Subcutaneous abdominal adipose tissue (tissue), 5 donors: ENCODE results near the gene ABCC3.
A peak's percentile ranks its signal among the peaks of the same experiment; 100 is the strongest.
"Not testable (repeated sequence)": the region's sequence is repeated elsewhere in the genome, so short reads cannot be mapped to it uniquely, and the experiment has no call there.

ENCODE experiments used
- H3K27ac ChIP-seq: one replicate; pipeline ENCODE4 v1.7.0; 2013; ENCODE audit warnings: low read depth, mild to moderate bottlenecking, inconsistent platforms, low read length, moderate library complexity
- H3K27me3 ChIP-seq, 5 donors: one replicate each; pipeline ENCODE4 v1.7.0; 2013; ENCODE audit warnings: low read length in 5 of 5, inconsistent platforms in 1 of 5; ENCODE audit not compliant: control insufficient read depth in 5 of 5, insufficient read depth in 4 of 5
- H3K36me3 ChIP-seq, 5 donors: one replicate each; pipeline ENCODE4 v1.7.0; 2013; ENCODE audit warnings: low read length in 5 of 5; ENCODE audit not compliant: control insufficient read depth in 5 of 5, insufficient read depth in 5 of 5
- H3K4me1 ChIP-seq, 5 donors: one replicate each; pipeline ENCODE4 v1.7.0; 2013; ENCODE audit warnings: low read length in 5 of 5, mild to moderate bottlenecking in 3 of 5, moderate library complexity in 1 of 5; ENCODE audit not compliant: control insufficient read depth in 5 of 5, insufficient read depth in 5 of 5
- H3K4me3 ChIP-seq, 5 donors: one replicate each; pipeline ENCODE4 v1.7.0; 2013; ENCODE audit warnings: low read length in 5 of 5, low read depth in 1 of 5
- H3K9ac ChIP-seq, 5 donors: one replicate each; pipeline ENCODE4 v1.7.0; 2013; ENCODE audit warnings: low read length in 5 of 5, mild to moderate bottlenecking in 4 of 5, moderate library complexity in 3 of 5
- H3K9me3 ChIP-seq, 5 donors: one replicate each; pipeline ENCODE4 v1.7.0; 2013; ENCODE audit warnings: low read length in 5 of 5; ENCODE audit not compliant: control insufficient read depth in 5 of 5
- donor health status: healthy.
- donor health status: healthy.
- donor health status: healthy.
- donor health status: healthy.
- donor health status: healthy.

Gene ABCC3

GRCh38 chr17:50719144-50719923, 84.7 kb downstream of the ABCC3 start, which contains the start of gene LUC7L3:
Gene LUC7L3 (plus strand): TSS chr17:50719603. CDS start chr17:50719733, 130 bp downstream.
- H3K36me3 ChIP-seq = no peaks in the 10 kb centered on the region
- H3K9ac ChIP-seq = peak within 1 kb of the TSS; percentile 69 to 99 (median 97)
- no peaks in the 10 kb centered on the region for H3K9me3 ChIP-seq
- H3K27me3 ChIP-seq = no peaks in the 10 kb centered on the region
- H3K4me3 ChIP-seq = peak within 1 kb of the TSS; percentile 89 to 98 (median 91)
- peak within 1 kb of the TSS; percentile 97 for H3K27ac ChIP-seq
- peaks cover 0 to 45% (median 43%) of the 10 kb centered on the region in 5 donors for H3K4me1 ChIP-seq

GRCh38 chr17:50719924-50720794, 85.5 kb downstream of the ABCC3 start:
- Histone ChIP-seq H3K4me1 (peaks cover 0 to 48% (median 43%) of the 10 kb centered on the region in 5 donors), H3K36me3 (no peaks in the 10 kb centered on the region), H3K4me3 (peak overlapping the region; percentile 89 to 98 (median 91)), H3K9me3 (no peaks in the 10 kb centered on the region), H3K27me3 (no peaks in the 10 kb centered on the region), H3K9ac (peak overlapping the region; percentile 69 to 99 (median 97)), H3K27ac (peak overlapping the region; percentile 97)

- no peaks in the 10 kb centered on the region for H3K36me3 ChIP-seq
- H3K4me1 ChIP-seq = peaks cover 0 to 55% (median 51%) of the 10 kb centered on the region in 5 donors
- peak overlapping the region; percentile 89 to 98 (median 91) for H3K4me3 ChIP-seq
- peak overlapping the region; percentile 19 to 99 (median 97) for H3K9ac ChIP-seq
- H3K27me3 ChIP-seq = no peaks in the 10 kb centered on the region
- no peaks in the 10 kb centered on the region for H3K9me3 ChIP-seq
- H3K27ac ChIP-seq = peak overlapping the region; percentile 97
Measured at GRCh38 chr17:50721194-50722010, 86.7 kb downstream of the ABCC3 start.

GRCh38 chr17:50722746-50723145, 88.1 kb downstream of the ABCC3 start:
- no peaks in the 10 kb centered on the region for H3K9me3 ChIP-seq
- H3K27me3 ChIP-seq = no peaks in the 10 kb centered on the region
- H3K4me3 ChIP-seq = no peak overlapping the region
- H3K27ac ChIP-seq = no peak overlapping the region
- H3K4me1 ChIP-seq = peaks cover 0 to 62% (median 60%) of the 10 kb centered on the region in 5 donors
- H3K9ac ChIP-seq = peak overlapping the region in 1 of 5 donors; percentile 1
- H3K36me3 ChIP-seq = no peaks in the 10 kb centered on the region

- not testable (repeated sequence) for H3K9ac ChIP-seq, H3K27me3 ChIP-seq, H3K4me3 ChIP-seq, H3K36me3 ChIP-seq, H3K9me3 ChIP-seq, H3K27ac ChIP-seq
- peaks cover 0 to 66% (median 62%) of the 10 kb centered on the region in 5 donors for H3K4me1 ChIP-seq
Measured at GRCh38 chr17:50724622-50725021, 89.9 kb downstream of the ABCC3 start.

- Histone ChIP-seq H3K27ac (no peak overlapping the region), H3K36me3 (no peaks in the 10 kb centered on the region), H3K4me3 (no peak overlapping the region), H3K4me1 (peaks cover 0 to 61% (median 59%) of the 10 kb centered on the region in 5 donors), H3K9me3 (no peaks in the 10 kb centered on the region), H3K9ac (no peak overlapping the region), H3K27me3 (no peaks in the 10 kb centered on the region)
Measured at GRCh38 chr17:50725769-50726655, 91.3 kb downstream of the ABCC3 start.

GRCh38 chr17:50728112-50728429, 93.4 kb downstream of the ABCC3 start:
- Histone ChIP-seq H3K9ac (no peak overlapping the region), H3K36me3 (no peaks in the 10 kb centered on the region), H3K4me1 (peaks cover 3 to 49% (median 42%) of the 10 kb centered on the region in 5 donors), H3K27me3 (no peaks in the 10 kb centered on the region), H3K9me3 (no peaks in the 10 kb centered on the region), H3K4me3 (no peak overlapping the region), H3K27ac (no peak overlapping the region)

GRCh38 chr17:50728881-50729765, 94.4 kb downstream of the ABCC3 start:
- no peaks in the 10 kb centered on the region for H3K9me3 ChIP-seq
- no peaks in the 10 kb centered on the region for H3K27me3 ChIP-seq
- H3K4me1 ChIP-seq = peaks cover 3 to 43% (median 38%) of the 10 kb centered on the region in 5 donors
- H3K9ac ChIP-seq = no peak overlapping the region
- no peaks in the 10 kb centered on the region for H3K36me3 ChIP-seq
- no peak overlapping the region for H3K27ac ChIP-seq
- H3K4me3 ChIP-seq = no peak overlapping the region
